GM19099 (cell line): ENCODE data around the gene FOXF1.

Source experiments
- POLR2A ChIP-seq: IDR thresholded peaks from 3 replicates; pipeline ENCODE4 v1.6.1; 2011; ENCODE audit warnings: low read depth; ENCODE audit not compliant: insufficient read length; ENCODE audit errors: extremely low read depth

FOXF1 gene

DNA sequence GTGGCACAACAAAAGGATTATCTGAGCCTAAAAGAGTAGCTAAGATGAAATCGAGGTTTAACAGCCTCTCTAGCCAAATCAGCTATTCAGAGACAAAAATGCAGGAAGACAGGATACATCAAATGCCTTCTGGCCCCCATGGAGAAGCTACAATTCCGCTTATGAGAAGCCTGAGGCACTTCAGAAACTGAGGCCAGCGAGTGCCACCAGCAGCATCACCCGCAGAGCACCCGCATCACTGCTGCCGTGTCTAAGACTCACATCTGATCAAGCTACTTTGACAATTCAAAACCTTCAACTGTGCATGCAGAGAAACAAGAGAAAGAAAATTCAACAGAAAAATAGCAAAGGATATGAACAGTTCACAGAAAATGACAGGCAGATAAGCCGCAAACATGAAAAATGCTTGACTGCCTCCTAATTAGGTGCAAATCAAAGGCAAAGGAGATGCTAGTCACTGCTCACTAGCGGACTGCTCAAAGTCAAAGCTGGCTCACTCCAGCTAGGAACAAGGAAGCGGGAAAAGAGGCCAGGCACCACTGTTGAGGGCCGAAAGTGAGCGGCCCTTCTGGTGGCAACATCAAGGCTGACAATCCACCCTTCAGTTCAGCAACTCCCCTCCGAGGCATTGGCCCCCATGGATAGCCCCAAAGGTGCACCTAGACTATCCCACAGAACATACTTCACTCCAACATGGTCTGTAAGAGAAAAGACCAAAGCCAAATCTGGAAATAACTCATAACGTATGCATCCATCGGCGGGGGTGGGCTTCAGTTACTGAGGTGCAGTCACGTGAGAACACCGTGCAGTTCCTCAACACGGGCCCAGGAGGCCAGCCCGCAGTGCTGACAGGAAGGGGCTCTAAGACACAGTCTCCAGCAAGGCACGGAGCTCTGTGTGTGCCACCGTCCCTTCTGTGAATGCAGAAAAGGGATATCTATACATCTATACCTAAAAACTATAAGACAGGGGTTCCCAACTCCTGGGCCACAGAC lies 32.7 kb downstream of the FOXF1 start:
- no peak for TF ChIP-seq POLR2A

DNA sequence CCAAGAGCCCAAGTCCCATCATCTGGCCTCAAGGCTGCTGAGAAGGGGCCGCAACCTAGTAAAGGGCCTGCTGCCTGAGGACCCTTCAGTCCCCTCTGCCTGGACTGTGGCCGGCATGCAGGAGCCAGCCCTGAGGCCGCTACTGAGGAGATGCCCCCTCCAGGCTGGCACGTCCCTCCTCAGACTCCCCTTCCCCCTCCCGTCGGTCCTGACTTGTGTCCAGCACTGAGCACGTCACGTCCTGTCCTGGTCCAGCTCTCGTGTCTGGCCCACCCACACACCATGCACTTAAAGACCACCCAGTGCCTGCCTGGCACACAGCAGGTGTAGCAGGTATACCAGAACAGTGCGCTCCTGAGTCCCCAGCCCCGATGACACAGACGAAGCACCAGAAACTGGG lies 35.2 kb downstream of the FOXF1 start:
- no peak for TF ChIP-seq POLR2A

GRCh38 chr16:86545954-86546637 lies 35.8 kb downstream of the FOXF1 start:
- TF ChIP-seq POLR2A, result no peak

DNA sequence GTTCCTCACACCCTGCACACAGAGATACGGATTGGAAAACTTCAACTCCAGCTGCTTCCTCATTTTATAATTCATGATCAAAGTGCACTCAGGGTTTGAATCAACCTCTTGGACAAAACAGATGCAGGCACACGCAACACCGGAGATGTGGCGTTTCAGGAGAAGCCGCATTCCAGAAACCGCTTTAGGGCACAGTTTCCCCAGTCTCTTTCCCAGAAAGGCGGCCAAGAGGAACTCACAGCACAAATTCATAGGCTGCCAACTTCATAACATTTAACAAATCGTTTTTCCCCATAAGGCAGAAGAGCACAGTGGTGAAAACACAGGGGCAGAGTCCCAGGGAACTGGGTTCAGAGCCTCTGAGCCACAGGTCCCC lies 36.3 kb downstream of the FOXF1 start:
- no peak for TF ChIP-seq POLR2A

DNA sequence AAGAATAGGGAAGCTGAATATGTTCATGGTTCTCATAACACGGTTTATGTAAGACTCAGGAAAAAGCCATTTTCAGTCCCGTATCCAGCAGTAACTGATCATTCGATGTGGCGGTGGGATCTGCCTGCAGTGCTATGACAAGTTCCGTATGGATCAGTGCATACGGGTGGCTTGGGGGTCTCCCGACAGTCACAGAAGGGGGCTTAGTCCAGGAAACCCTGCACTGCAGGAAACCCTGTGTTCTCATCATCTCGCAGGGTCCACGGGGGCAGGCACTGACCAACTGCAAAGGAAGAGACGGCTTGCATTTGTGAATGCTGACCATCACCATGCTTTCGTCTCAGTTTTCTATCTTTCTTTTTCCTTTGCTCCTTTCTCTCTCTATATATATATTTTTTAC lies 37.0 kb downstream of the FOXF1 start:
- no peak for TF ChIP-seq POLR2A

DNA sequence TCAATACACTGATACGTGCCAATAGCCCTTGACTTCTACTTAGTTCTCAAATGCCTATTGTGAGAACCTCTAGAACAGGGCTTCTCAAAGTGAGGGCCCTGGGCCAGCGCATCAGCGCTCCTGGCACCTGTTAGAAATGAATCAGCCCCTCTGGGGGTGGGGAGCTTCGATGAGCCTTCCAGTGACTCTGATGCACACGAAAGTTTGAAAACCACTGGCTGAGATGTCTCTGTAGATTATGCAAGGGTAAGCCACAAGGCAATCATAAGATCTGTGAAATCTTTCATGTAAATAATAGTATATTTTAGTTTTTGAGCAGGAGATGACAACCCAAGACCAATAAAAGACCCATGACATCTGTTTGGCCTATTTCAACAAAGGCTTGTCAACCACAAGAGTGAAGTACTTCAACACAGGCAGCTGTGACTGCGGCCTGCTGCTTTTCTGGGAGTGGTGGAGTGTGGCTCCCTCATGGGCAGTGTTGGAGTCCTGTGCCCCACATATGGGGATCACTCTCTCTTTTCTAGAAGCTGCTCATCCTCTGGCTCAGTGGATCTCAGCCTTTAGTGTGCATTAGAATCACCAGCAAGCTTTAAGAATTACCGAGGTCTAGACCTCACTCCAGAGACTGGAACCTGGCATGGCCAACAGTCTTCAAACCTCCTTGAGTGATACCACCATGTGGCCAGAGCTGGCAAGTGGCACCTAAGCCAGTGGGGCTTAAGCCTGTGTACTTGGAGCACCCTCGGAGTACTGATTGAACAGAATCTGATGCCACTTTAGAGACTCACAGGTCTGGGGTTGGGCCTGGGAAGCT lies 39.0 kb downstream of the FOXF1 start:
- TF ChIP-seq POLR2A, result no peak

DNA sequence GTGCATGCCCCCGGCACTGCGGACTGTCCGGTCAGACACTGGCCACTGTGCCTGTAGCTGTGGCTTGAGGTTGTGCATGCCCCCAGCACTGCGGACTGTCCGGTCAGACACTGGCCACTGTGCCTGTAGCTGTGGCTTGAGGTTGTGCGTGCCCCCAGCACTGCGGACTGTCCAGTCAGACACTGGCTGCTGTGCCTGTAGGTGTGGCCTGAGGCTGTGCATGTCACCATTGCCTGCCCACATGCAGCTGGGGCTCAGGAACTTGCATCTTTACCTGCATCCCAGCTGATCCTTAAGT lies 39.5 kb downstream of the FOXF1 start:
- no peak for TF ChIP-seq POLR2A

DNA sequence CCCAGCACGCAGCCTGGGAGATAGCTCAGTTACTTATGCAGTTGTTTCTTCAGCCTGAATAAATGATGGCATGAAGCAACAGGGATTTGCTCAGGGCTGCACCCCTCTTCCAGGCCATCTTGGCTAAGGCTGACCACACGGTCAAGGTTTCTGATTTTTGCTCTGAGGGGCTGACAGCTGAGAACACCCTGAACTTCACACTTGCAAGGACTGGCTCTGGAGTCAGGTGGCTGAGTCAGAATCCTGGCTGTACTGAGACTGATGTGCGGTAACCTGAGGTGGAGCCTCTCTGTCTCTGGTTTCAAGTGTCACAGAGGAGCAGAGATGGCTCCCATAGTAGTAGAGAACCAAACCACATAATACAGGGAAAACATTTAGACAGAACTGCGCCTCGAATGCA lies 40.0 kb downstream of the FOXF1 start:
- no peak for TF ChIP-seq POLR2A

DNA sequence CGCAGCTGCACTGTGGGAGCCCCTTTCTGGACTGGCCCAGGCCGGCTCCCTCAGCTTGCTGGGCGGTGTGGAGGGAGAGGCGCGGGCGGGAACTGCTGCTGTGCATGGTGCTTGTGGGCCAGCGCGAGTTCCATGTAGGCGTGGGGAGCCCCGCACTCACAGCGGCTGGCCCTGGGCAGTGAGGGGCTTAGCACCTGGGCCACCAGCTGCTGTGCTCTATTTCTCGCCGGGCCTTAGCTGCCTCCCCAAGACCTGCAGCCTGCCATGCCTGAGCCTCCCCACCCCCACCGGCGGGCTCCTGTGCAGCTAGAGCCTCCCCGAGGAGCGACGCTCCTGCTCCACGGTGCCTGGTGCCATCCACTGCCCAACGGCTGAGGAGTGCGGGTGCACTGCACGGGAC lies 43.0 kb downstream of the FOXF1 start:
- TF ChIP-seq POLR2A, result no peak

GRCh38 chr16:86554599-86554916 lies 44.2 kb downstream of the FOXF1 start:
- TF ChIP-seq POLR2A, result no peak

DNA sequence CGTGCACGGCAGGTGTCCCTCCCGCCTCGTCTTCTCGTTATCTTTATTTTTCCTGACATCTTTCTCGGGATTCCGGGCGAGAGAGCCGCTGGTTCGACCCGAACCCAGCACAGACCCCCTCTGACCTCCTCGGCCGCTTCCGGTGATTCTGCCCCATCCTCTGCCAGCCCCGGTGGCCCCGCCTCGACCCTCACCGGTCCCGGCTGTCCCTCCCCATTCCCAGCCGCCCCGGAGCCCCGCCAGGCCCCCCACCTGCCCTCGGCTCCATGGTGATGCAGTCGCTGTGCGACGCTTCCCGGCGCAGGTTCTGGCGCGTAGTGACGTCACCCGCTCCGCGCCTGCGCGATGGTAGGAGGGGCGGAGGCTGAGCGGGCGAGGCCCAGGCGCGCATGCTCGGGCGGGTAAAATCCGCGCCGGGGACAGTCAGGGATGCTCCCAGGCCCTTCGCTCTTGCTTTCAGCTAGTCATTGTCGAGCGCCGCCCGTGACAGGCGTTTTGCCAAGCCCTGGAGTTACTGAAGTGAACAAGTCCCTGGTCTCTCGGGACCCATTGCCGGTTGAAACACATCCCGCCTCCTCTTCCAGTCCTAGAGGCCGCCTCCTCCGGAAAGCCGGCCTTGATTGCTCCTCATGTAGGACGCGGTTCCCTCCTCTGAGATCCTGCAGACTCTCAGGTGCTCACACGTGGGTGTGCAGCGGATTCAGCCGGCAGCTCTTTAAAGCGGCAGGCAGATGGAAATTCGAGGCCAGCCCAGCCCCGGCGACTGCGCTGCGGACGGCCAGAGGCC lies 44.8 kb downstream of the FOXF1 start, which contains the start of gene MTHFSD:
MTHFSD (minus strand) TSS at position 319 of the 787 bp plus-strand sequence; CDS start at position 268, 51 bp downstream.
- peak; percentile 95 for TF ChIP-seq POLR2A

DNA sequence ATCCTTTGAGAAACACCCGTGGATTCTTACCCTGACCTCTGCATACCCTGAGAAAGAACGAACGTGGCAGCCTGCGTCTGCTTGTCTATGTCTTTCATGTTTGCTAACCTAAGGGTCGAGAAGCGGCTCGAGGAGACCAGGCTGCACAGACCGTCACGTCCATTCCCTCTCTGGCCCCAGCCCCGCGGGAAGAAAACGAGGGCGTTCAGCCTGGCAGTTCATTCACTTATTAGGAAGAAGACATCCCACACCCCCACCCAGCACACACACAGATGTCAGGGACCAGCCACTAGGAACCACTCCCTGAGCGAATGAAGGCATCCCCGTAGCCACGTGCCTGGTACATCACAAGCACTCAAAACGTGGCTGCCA lies 45.4 kb downstream of the FOXF1 start:
- TF ChIP-seq POLR2A, result no peak

- no peak for TF ChIP-seq POLR2A
Measured at GRCh38 chr16:86556576-86556975, 46.2 kb downstream of the FOXF1 start.

- no peak for TF ChIP-seq POLR2A
Measured at GRCh38 chr16:86557587-86557986, 47.3 kb downstream of the FOXF1 start.
